GM19240 (cell line): Measurements from ENCODE around the gene CRACR2B.
A peak's percentile ranks its signal among the peaks of the same experiment; 100 is the strongest.

Source experiments
- DNase-seq: peaks from one replicate; pipeline ENCODE4 v3.0.0; 2011; ENCODE audit warnings: low spot score; ENCODE audit not compliant: insufficient read length

Gene CRACR2B

GRCh38 chr11:810040-810567 lies 17.6 kb upstream of the CRACR2B start:
- no peak for DNase-seq

- no peak for DNase-seq
These were observed 16.1 kb upstream of the CRACR2B start for GRCh38 chr11:811446-812245.

GRCh38 chr11:812390-812789 lies 15.3 kb upstream of the CRACR2B start:
- no peak for DNase-seq

GRCh38 chr11:813072-813455 lies 14.7 kb upstream of the CRACR2B start:
- no peak for DNase-seq

- no peak for DNase-seq
These were observed 14.1 kb upstream of the CRACR2B start for GRCh38 chr11:813456-814096.

- no peak for DNase-seq
These were observed 11.9 kb upstream of the CRACR2B start for GRCh38 chr11:815675-816432.

- no peak for DNase-seq
These were observed 11.3 kb upstream of the CRACR2B start for GRCh38 chr11:816433-816779.

GRCh38 chr11:818396-819128 lies 9.2 kb upstream of the CRACR2B start, which contains the start of gene PNPLA2:
PNPLA2 (plus strand) TSS chr11:818914; CDS start chr11:819719, 805 bp downstream.
- no peak for DNase-seq

GRCh38 chr11:819129-819931 lies 8.4 kb upstream of the CRACR2B start:
- DNase-seq = peak; percentile 95

- peak; percentile 99 for DNase-seq
These were observed 7.6 kb upstream of the CRACR2B start for GRCh38 chr11:819943-820649.

- no peak for DNase-seq
These were observed 6.8 kb upstream of the CRACR2B start for GRCh38 chr11:820655-821511.

GRCh38 chr11:821512-822371 lies 6.0 kb upstream of the CRACR2B start:
- DNase-seq = no peak

GRCh38 chr11:823441-824291 lies 4.1 kb upstream of the CRACR2B start:
- no peak for DNase-seq

GRCh38 chr11:824292-824880 lies 3.3 kb upstream of the CRACR2B start:
- no peak for DNase-seq

GRCh38 chr11:824942-825341 lies 2.8 kb upstream of the CRACR2B start:
- no peak for DNase-seq

GRCh38 chr11:825366-826226 lies 2.1 kb upstream of the CRACR2B start:
- DNase-seq = no peak
